NCI-H226 (cell line): Measurements from ENCODE around the gene LYVE1.
"Not testable (repeated sequence)": the region's sequence is repeated elsewhere in the genome, so short reads cannot be mapped to it uniquely, and the experiment has no call there.

Experiments used
- DNase-seq: peaks from one replicate; pipeline ENCODE4 v3.0.0-alpha.2; 2015

LYVE1 gene

DNA sequence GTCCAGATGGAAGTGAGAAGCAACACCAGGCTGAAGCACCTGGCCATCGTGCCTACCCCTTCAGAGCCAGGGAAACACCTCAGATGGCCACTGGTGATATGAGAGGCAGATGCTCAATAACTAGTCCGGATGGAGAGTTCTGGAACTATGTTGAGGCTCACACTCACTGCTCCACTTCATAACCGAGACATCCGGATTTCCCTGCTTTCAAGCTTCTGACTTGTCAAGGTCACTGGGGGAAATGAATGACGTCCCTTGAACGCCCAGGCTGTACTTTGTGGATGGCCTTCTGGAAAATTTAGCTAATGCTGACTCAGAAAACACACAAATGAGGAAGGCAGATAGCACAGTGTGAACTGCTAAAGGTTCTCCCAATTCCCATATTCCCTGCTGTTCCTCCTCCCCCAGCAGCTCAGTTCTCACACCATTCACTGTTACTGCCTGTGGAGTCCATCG lies at the start of gene LYVE1:
Gene LYVE1 (minus strand): TSS at position 180 of the 456 bp plus-strand sequence. CDS start 133 bp downstream, at position 47.
- DNase-seq, result no peak

- DNase-seq, result no peak
Measured at GRCh38 chr11:10617551-10617950, 49.1 kb upstream of the LYVE1 start.

- DNase-seq, result no peak
Measured at GRCh38 chr11:10611979-10612862, 43.8 kb upstream of the LYVE1 start.

DNA sequence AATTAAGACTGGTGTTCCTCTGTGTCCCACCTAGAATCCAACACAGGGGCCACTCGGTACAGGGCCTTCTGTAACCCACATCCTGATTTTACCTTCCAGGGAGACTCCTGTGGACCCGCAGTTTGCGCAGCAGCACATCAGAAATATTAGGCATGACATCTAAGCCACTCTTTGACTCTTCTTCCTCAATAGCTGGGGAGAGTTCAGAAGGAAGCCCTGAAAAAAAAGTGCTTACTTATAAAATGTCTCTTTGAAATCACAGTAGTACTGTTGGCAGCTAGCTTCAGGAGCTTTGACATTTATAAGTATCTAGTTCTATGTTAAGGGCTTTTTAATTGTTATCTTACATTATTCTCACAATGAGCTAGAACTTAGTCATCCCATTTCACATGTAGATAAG lies 41.2 kb upstream of the LYVE1 start:
- DNase-seq, result no peak

DNA sequence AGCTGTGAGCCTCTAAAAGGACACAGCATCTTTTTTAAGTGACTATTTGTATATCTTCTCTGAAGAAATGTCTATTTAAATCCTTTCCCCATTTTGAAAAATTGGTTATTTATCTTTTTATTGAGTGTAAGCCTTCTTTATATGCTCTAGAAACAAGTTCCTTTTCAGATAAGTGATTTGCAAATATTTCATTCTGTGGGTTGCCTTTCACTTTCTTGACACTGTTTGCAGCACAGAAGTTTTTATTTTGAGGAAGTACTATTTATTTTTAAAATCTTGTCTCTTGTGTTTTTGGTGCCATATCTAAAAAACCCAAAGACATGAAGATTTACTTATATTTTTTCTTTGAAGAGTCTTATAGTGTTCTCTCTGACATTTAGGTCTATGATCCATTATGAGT lies 40.1 kb upstream of the LYVE1 start:
- DNase-seq, result no peak

GRCh38 chr11:10607462-10608132 lies 39.1 kb upstream of the LYVE1 start:
- no peak for DNase-seq

- DNase-seq, result no peak
Measured at GRCh38 chr11:10606536-10607208, 38.2 kb upstream of the LYVE1 start.

- no peak for DNase-seq
Measured at GRCh38 chr11:10605941-10606381, 37.5 kb upstream of the LYVE1 start.

- DNase-seq, result no peak
Measured at GRCh38 chr11:10604798-10605197, 36.3 kb upstream of the LYVE1 start.

DNA sequence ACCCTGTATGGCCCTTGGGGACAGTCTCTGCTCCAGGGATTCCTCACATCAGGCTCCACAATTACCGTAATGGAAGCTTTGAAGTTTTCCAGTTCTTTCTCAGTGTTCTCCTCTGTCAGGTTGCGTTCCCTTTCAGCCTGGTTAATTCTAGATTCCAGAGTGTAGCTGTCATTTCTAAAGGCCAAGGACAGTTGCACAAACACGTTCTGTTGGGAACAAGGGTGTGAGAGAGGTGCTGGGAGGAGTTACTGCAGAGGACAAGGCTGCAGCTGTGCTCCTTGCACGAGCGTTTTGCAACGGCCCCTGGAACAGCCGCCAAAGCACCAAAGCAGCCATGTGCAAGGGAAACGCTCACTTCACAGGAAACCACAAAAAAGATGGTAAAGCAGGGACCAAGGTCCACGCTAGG lies 35.9 kb upstream of the LYVE1 start:
- DNase-seq, result no peak

DNA sequence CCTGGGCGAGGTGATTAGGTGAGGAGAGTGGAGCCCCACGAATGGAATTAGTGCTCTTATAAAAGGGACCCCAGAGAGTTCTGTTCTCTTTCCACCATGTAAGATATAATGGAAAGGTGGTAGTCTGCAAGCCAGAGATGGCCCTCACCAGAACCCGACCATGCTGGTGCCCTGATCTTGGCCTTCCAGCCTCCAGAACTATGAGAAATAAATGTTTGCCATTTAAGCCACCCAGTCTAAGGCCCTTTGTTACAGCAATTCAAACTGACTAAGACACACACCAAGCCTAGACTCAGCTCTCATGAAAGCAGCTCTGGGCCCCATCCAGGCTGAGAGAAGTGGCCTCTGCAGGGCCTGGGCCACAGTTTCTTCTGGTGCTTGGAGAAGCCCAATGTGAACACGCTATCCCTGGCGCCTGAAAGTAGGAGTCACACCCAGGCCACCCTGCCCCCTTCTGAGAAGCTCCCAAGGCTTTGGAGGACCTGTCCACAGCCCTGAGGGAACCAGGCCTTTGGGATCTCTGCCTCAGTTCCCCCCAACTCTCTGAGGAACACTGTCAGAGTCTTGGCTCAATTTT lies 35.3 kb upstream of the LYVE1 start:
- DNase-seq, result no peak

- no peak for DNase-seq
Measured at GRCh38 chr11:10602945-10603344, 34.5 kb upstream of the LYVE1 start.

- DNase-seq, result no peak
Measured at GRCh38 chr11:10602366-10602765, 33.9 kb upstream of the LYVE1 start.

DNA sequence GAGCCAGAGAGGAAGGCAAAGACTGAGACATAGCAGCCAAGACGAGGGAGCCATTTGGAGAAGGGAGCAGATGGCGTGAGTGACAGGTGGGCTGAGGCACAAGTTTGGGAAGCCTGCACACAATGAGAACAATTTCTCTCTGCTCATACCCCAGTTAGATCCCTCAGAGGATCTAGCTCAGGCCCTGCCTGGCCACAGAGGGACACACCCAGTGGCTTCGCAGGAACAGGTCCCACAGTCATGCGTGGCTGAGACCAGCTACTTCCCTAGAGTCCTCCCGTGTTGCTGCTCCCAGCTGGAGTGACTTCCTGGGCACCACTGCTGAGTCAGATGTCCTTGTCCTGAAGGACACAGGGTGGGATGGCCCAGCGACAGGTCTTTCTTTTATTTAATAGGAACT lies 33.4 kb upstream of the LYVE1 start:
- DNase-seq, result no peak

DNA sequence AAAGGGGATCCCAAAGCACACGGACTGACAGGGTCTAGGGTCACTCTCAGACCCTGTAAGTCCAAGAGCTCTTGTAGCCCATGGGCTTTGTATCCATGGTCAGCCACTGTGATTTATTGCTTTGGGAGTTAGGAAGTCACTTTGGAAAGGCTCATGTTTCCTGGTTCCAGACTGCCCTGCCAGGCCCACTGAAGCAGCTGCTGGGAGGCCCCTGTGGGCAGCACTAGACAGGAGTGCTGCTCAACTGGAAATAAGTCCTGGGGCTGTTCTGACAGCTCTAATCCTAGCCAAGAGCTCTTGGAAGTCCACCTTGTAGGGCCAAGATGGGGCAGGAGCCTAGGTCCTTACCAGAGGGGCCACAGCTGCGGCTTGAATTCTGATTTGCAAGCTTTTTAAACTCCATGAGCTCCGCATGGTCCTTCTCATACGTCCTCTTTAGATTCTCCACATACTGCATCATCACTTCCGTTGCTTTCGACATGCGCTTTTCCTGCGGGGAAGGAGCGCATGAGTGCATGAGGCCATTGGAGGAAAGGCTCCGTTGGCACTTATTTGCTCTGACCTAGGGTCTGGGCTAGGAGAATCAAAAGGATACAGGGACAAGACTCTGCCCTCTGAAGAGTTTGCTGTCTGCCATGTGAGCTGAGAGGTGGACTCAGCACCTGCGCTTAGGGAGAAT lies 32.2 kb upstream of the LYVE1 start:
- DNase-seq, result no peak

GRCh38 chr11:10599388-10600175 lies 31.1 kb upstream of the LYVE1 start:
- DNase-seq, result no peak

GRCh38 chr11:10598816-10599215 lies 30.4 kb upstream of the LYVE1 start:
- no peak for DNase-seq

DNA sequence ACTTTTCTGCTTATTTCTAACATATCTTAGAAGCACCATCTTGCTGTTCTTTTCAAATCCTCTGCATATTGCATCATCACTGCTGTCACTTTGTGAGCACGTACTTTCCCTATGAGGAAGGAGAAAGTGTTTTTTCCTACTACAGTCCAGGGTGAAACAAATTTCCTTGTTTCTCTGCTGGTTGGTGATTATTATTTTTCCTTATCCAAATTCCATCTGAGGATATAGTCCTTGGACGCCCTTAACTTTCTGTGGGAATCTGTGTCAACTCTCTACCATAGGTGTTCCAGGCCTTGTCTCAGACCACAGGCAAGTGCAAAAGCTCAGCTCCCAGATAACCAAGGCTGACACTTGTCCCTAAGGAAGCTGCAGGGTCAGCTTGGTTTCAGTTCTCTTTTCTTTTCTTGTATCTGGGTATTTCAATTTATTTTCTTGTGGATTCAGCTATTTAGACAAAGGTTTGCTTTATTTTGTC lies 29.4 kb upstream of the LYVE1 start:
- DNase-seq, result no peak

GRCh38 chr11:10595840-10596239 lies 27.4 kb upstream of the LYVE1 start:
- not testable (repeated sequence) for DNase-seq

GRCh38 chr11:10594407-10594806 lies 25.9 kb upstream of the LYVE1 start:
- peak; percentile 56 for DNase-seq

DNA sequence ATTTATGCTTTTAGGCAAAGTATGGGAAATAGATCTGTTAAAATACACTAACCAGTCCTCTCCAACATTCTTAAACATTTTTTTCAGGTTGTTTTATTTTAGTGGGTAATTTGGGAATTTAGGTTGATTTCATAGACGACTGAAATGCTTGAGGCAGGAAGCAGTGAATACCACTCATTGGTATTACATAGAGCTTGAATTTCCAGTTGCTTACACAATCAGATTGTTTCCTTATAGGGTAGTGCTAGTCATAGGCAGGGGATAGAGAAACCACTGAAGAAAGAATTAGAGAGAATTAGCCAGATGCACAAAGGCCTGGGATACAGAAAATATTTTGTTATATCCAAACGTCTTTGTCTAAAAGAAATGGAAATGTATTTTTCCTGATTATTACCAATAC lies 23.9 kb upstream of the LYVE1 start:
- peak; percentile 79 for DNase-seq

DNA sequence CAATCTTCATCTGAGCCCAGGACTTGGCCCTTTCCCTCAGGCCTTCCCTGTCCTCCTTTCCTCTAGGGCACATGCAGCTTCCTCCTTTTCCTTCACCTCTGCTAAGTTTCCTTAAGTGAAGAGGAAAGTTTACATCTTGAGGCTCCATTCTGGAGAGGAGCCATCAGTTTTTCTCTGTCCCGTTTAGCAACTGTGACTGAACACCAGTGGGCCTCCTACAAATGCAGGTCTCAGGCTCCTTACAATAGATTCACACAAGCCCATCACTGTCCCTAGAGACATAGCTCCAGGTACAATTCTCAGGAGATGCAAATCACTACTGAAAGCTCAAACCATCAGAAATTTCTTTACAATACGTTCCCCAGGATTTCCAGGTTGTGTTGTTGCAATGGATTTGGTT lies 23.3 kb upstream of the LYVE1 start:
- no peak for DNase-seq
